K562 (cell line): Measurements from ENCODE around the gene EIF5B. TPM values are rescaled to one million over a fixed set of nuclear protein-coding genes. Genes with fewer than 3 reads are reported as not detected.

Source experiments
- ARHGAP35 ChIP-seq: fragments of 450-650 bp; IDR thresholded peaks from 2 replicates; pipeline ENCODE4 v1.6.1; 2018; ENCODE audit not compliant: partially characterized antibody
- CBX5 ChIP-seq: IDR thresholded peaks from 2 replicates; pipeline ENCODE4 v1.6.1; 2014; ENCODE audit warnings: low read depth, borderline replicate concordance
- CHD7 ChIP-seq: fragments of 200-600 bp; sonication (generic); IDR thresholded peaks from one replicate; pipeline ENCODE4 v1.6.1; 2012; ENCODE audit warnings: mild to moderate bottlenecking, low read depth, low read length, inconsistent platforms
- CREB5 ChIP-seq: fragments of 250-450 bp; sonication (Bioruptor Pico); IDR thresholded peaks from 2 replicates; pipeline ENCODE4 v1.5.0; 2020; ENCODE audit warnings: mild to moderate bottlenecking
- CREM ChIP-seq: IDR thresholded peaks from 2 replicates; pipeline ENCODE4 v1.6.1; 2014; ENCODE audit warnings: antibody characterized with exemption, low read depth
- EGR1 ChIP-seq: fragments of 450-650 bp; conservative IDR thresholded peaks from 2 replicates; pipeline ENCODE4 v1.6.1; 2017; ENCODE audit warnings: mild to moderate bottlenecking
- EHMT2 ChIP-seq: fragments of 450-650 bp; IDR thresholded peaks from 2 replicates; pipeline ENCODE4 v1.6.1; 2018; ENCODE audit warnings: antibody characterized with exemption
- ESRRA ChIP-seq: fragments of 450-650 bp; IDR thresholded peaks from 2 replicates; pipeline ENCODE4 v1.6.1; 2014; ENCODE audit warnings: low read depth, mild to moderate bottlenecking, moderate library complexity, borderline replicate concordance
- MIER1 ChIP-seq: fragments of 450-650 bp; IDR thresholded peaks from 2 replicates; pipeline ENCODE4 v1.6.1; 2016; ENCODE audit warnings: antibody characterized with exemption, mild to moderate bottlenecking, low read depth
- PPARD ChIP-seq: fragments of 250-450 bp; sonication (Bioruptor Pico); IDR thresholded peaks from 2 replicates; pipeline ENCODE4 v1.8.0; 2022; ENCODE audit warnings: inconsistent platforms, mild to moderate bottlenecking, moderate library complexity
- SAFB ChIP-seq: fragments of 200-400 bp; formaldehyde crosslinking; IDR thresholded peaks from 2 replicates; pipeline ENCODE4 v1.6.1; 2017; ENCODE audit warnings: low read depth, low read length, borderline replicate concordance
- YBX1 ChIP-seq: fragments of 450-650 bp; IDR thresholded peaks from 2 replicates; pipeline ENCODE4 v1.7.1; 2016; ENCODE audit warnings: mild to moderate bottlenecking
- ZNF134 ChIP-seq: fragments of 250-450 bp; sonication (Bioruptor Pico); conservative IDR thresholded peaks from 2 replicates; pipeline ENCODE4 v1.4.0; 2020
- ZNF232 ChIP-seq: sonication (generic); formaldehyde crosslinking; IDR thresholded peaks from 2 replicates; pipeline ENCODE4 v1.8.0; 2022; ENCODE audit warnings: mild to moderate bottlenecking, missing genetic modification reagents
- polyA plus RNA-seq, 8 experiments: library from polyadenylated mRNA; depleted of rRNA in 4 of 8; stranded (reverse) in 5 of 8; unstranded in 3 of 8; fragments of >200 nt; fragmentation: Nextera tagmentation in 2 of 8; fragmentation: Illumina TruSeq in 1 of 8; extraction: Ambion mirVana in 2 of 8; extraction: Trizol in 1 of 8; gene quantifications; 2 replicates each; pipeline versions ENCODE4 v1.2.1 to v1.2.3, GENCODE V29; 2011 to 2014; ENCODE audit warnings: inconsistent platforms in 1 of 8, missing spikeins in 1 of 8
- total RNA-seq, 7 experiments: library from RNA; depleted of rRNA in 6 of 7; stranded (reverse); fragments of >200 nt in 6 of 7; fragmentation: Illumina TruSeq in 2 of 7; extraction: Trizol in 2 of 7; gene quantifications; 2 replicates each; pipeline versions ENCODE4 v1.2.1 to v1.2.3, GENCODE V29; 2011 to 2021; ENCODE audit warnings: low replicate concordance in 1 of 7
- TF ChIP-seq, protein P1 (sequence below): fragments of 250-450 bp; sonication (Bioruptor Pico); IDR thresholded peaks from 2 replicates; pipeline ENCODE4 v1.4.0; 2020

The EIF5B gene
- total and polyA plus RNA-seq, 9 of the 15 experiments (the other 6 are each of a cell fraction or from before 2014, with no cell fraction given), result 26.5 to 143 (median 47.7) TPM

DNA sequence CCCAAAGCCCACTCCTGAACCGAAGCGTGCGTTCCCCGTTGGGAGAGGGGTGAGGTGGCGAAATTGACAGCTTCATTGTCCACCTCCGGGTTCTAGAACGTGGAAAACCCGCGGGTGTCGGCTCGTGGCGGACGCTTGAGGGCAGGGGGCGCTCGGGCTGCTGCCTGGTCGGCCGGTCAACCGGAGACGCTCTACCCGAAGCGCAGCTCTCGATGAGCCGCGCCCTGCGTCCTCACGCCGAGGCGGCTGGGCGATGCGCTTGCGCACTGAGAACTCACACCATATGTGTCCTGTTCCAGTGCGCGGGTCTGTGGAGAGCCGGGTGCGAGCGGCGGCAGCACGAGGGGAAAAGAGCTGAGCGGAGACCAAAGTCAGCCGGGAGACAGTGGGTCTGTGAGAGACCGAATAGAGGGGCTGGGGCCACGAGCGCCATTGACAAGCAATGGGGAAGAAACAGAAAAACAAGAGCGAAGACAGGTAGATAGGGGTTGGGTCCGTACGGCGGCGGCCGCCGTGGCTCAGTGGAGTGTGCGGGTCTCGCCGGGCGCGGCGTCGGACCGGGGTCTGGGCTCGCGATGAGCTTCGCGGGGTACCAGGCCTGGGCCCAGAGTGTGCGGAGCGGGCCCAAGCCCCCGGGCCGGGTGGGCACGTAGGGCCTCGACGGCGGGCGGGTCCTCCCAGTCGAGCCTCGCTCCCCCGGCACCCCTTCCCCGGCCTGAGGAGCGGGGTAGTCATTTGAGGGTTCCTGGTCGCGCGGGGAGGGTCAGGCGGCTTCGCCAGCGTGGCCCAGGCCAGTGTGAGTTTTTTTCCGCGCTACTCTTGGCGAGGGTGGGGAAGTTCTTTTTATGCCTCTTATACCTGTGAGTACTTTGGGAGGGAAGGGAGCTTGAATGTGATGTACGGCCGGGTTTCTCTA lies at the start of gene EIF5B (continued):
- TF ChIP-seq CREB5 (CRISPR knock-in tag) (no peak), CREM (peak; percentile 83), PPARD (CRISPR knock-in tag) (no peak), ESRRA (0 out of 2 replicates have a peak, but pooled peaks have one; percentile 25), ZNF232 (CRISPR knock-in tag) (peak; percentile 52; the same call in 1 of the 2 replicates), SAFB (peak; percentile 97), MIER1 (no peak), ZNF134 (CRISPR knock-in tag) (no peak), EHMT2 (no peak), ARHGAP35 (no peak), EGR1 (peak; percentile 84), YBX1 (no peak), CBX5 (no peak), CHD7 (no peak)
- TF ChIP-seq, protein P1, sequence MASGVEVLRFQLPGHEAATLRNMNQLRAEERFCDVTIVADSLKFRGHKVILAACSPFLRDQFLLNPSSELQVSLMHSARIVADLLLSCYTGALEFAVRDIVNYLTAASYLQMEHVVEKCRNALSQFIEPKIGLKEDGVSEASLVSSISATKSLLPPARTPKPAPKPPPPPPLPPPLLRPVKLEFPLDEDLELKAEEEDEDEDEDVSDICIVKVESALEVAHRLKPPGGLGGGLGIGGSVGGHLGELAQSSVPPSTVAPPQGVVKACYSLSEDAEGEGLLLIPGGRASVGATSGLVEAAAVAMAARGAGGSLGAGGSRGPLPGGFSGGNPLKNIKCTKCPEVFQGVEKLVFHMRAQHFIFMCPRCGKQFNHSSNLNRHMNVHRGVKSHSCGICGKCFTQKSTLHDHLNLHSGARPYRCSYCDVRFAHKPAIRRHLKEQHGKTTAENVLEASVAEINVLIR, result peak; percentile 61; the same call in 1 of the 2 replicates
